NCI-H1092 treated with DMSO at 0.1 percent for 48 hours (cell line): ENCODE data around the gene CEACAM18.

Experiments
- DNase-seq: peaks from one replicate; lab custom pipeline; 2025; lab: John Stamatoyannopoulos, UW

Gene CEACAM18

DNA sequence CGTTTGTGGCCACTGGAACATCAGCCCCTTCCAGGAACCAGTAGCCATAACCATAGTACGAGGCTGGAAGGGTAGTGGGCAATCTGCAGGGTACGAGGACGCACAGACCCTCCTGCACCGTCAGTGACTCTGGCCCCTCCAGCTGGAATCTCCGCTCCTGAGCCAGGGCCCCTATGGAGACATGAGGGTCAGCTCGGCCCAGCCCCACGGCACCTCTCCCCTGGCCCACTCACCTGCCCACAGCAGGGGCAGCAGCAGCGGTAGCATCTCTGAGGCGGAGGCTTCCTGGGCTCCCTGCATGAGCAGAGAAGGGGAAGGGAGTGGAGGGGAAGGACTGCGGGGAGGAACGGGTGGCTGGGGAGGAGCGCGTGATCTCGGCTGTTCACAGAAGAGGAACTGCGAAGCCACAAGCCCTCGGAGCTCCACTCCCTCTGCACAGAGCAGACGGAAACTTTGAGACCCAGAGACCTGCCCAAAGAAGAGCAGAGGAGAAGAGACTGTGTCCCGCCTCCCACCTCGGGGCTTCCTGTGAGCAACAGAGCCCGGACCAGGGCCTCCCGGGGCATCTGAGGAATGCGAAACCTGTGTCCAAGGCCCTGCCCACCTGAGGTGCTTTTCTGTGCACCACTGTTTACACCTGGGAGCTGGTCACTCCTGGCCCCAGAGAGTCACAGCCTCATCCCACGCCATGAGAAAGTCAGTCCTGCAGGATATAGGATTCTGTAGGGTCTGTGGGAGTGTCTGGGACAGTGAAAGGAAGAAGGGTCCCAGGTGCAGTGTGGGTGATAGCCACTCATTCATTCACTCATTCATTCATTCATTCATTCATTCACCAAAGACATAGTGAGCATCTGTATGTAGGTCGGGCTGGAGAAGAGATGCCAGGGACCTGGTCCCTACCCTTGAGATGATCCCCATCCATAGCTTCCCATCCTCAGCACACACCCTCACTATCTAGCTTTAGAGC, 53.3 kb downstream of the CEACAM18 start, which contains the start of gene SIGLEC6:
Gene SIGLEC6, minus strand, starts transcription at position 322 of the 967 bp plus-strand sequence. Its CDS starts 22 bp downstream, at position 300.
- no peak for DNase-seq

DNA sequence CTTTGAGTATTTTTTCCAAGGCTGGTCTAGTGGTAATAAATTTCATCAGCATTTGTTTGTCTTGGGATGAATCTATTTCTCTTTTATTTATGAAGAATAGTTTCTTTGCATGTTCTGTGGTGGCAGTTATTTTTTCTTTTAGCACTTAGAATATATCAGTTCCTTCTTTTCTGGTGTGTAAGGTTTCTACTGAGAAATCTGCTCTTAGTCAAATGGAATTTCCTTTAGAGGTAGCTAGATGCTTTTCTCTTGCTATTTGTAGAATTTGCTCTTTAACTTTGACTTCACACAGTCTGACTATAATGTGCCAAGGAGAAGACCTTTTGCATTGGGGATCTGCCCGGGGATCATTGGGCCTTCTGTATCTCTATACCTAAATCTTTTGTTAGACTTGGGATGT, 57.2 kb downstream of the CEACAM18 start:
- DNase-seq = no peak

DNA sequence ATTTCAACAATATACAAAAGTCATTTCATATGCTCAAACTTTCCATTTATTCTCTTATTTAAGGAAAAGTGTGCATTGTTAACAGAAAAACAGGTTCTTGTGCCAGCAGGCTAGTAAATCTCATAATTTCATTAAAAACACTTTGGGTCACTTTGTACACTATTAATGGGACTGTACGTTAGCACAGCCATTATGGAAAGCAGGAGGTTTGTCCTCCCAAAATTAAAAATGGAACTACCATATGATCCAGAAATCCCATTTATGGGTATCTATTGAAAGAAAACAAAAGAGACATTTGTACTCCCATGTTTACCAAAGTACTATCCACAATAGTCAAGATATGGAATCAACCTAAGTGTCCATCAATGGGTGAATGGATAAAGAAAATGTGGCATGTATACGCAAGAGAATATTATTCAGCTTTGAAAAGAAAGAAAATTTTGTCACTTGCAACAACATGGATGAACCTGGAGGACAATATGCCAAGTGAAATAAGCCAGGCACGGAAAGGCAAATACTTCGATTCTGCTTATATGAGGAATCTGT, 61.6 kb downstream of the CEACAM18 start:
- no peak for DNase-seq
